NCI-H526 treated with DMSO at 0.1 percent for 48 hours (cell line): ENCODE data around the gene POMT1.
"Not testable (repeated sequence)": the region's sequence is repeated elsewhere in the genome, so short reads cannot be mapped to it uniquely, and the experiment has no call there.

Experiments
- DNase-seq: peaks from one replicate; lab custom pipeline; 2025; lab: John Stamatoyannopoulos, UW

The POMT1 gene

GRCh38 chr9:131496844-131497405 is 5.8 kb upstream of the POMT1 start:
- no peak for DNase-seq

- no peak for DNase-seq
Observed at GRCh38 chr9:131499254-131499767, 3.4 kb upstream of the POMT1 start.

GRCh38 chr9:131500377-131500776 is 2.3 kb upstream of the POMT1 start:
- DNase-seq, result no peak

GRCh38 chr9:131500939-131501541 is 1.7 kb upstream of the POMT1 start:
- DNase-seq, result no peak

- peak; percentile 14 for DNase-seq
Observed at GRCh38 chr9:131503626-131504465, 1.1 kb downstream of the POMT1 start.

- DNase-seq, result no peak
Observed at GRCh38 chr9:131505012-131505411, 2.3 kb downstream of the POMT1 start.

GRCh38 chr9:131511416-131511815 is 8.7 kb downstream of the POMT1 start:
- no peak for DNase-seq

- no peak for DNase-seq
Observed at GRCh38 chr9:131511880-131512279, 9.2 kb downstream of the POMT1 start.

GRCh38 chr9:131513177-131513576 is 10.5 kb downstream of the POMT1 start:
- no peak for DNase-seq

DNA sequence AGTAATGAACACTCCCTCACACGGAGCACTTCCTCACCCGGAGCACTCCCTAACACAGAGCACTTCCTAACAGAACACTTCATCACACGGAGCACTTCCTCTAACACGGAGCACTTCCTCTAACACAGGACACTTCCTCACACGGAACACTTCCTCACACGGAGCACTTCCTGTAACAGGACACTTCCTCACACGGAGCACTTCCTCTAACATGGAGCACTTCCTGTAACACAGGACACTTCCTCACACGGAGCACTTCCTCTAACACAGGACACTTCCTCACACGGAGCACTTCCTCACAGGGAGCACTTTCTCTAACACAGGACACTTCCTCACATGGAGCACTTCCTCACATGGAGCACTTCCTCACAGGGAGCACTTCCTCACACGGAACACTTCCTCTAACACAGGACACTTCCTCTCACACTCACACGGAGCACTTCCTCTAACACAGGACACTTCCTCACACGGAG is 12.9 kb downstream of the POMT1 start:
- not testable (repeated sequence) for DNase-seq

- DNase-seq, result no peak
Observed at GRCh38 chr9:131516100-131516499, 13.4 kb downstream of the POMT1 start.

- DNase-seq, result no peak
Observed at GRCh38 chr9:131516930-131517329, 14.2 kb downstream of the POMT1 start.

DNA sequence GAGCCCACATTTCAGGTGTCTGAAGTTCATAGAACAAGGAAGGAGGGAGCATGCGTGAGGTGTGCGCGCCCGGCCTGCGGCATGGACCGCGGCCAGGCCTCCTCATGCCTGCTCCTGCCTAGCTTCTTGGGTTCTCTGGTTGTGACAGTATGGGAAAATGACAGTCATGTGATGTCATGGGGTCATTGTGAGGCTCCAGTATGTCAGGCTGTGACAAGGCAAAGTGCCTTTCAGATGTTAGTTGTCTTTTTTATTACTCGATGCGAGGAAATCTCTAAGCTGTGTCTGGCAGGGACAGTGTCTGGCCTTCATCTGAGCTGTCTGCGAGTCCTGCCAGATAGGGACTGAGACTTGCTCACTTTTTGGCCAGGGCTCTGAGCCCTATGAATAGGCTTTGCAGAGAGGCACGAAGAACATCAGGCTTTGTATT is 15.1 kb downstream of the POMT1 start:
- no peak for DNase-seq

DNA sequence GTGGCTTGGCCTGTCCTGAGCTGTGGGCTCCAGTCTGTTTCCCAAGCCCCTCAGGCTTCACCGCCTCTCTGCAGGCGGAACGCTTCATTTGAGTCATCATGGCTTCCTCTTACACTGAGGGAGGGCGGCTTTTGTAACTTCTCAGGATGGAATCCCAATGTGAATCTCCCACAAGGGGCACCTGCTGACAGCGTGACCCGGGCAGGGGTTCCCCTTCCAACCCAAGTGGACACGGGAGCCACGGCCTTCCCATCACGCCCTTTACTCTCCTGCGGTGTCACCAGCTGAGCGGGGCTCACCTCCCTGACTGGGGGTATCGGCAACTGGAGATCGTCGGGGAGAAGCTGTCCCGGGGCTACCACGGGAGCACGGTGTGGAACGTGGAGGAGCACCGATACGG is 15.8 kb downstream of the POMT1 start:
- no peak for DNase-seq

- no peak for DNase-seq
Observed at GRCh38 chr9:131520503-131520902, 17.8 kb downstream of the POMT1 start.

GRCh38 chr9:131521203-131521602 is 18.5 kb downstream of the POMT1 start:
- no peak for DNase-seq

DNA sequence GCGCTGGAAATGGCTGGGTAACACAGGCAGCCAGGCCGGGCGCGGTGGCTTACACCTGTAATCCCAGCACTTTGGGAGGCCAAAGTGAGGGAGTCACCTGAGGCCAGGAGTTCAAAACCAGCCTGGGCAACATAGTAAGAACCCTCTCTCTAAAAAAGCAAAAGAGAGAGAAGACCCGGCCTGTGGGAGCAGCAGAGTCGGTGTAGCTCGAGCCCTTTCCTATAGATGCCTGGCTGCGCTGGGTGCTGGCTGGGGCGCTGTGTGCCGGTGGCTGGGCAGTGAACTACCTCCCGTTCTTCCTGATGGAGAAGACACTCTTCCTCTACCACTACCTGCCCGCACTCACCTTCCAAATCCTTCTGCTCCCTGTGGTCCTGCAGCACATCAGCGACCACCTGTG is 19.1 kb downstream of the POMT1 start:
- no peak for DNase-seq

DNA sequence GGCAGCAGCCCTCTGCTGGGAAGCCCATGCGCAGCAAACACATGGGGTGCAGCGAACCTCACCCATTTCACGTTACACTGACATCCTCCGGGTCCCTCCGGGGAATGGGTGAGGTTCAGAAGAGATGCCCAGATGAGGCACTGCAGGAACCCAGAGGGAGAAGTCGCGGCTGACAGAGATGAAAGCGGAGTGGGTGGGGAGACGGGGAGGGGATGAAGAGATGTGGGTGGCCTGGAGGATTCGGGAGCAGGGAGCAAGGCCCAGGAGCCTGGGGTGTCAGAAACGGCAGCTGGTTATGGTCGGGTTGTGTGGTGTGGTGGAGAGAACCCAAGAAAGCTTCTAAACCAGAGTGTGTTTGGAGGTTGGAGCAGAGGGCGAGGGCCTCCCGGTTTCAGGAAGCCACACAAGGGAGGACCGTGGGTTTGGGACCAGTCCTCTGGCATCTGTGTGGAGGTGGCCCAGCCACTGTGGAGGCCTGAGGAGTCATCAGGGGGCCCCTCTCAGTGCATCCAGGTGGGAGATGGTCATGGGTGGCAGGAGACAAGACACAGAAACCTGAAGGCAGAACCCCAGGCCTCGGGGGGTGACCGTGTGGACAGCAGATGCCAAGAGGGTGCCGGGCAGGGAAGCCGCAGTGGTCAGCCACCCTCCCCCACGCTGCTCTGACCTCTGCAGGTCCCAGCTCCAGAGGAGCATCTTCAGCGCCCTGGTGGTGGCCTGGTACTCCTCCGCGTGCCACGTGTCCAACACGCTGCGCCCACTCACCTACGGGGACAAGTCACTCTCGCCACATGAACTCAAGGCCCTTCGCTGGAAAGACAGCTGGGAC is 19.8 kb downstream of the POMT1 start:
- no peak for DNase-seq

DNA sequence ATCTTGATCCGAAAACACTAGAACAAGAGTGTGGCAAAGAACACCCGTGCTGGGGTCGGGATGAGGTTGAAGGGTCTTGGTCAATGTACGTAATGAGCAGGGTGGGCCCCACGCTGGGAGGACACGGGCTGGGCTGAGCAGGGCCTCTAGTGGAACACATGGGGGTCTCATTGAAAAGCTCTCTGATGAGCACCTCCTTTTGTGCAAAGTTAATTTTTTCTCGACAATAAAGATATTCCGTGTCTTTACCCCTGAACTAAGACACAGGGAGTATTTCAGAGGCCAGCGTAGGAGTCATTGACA is 20.3 kb downstream of the POMT1 start:
- DNase-seq, result no peak

- no peak for DNase-seq
Observed at GRCh38 chr9:131523451-131524435, 21.0 kb downstream of the POMT1 start.
